ENCODE measurements around the gene PTPRT.
A peak's percentile ranks its signal among the peaks of the same experiment; 100 is the strongest.

Gene PTPRT

DNA sequence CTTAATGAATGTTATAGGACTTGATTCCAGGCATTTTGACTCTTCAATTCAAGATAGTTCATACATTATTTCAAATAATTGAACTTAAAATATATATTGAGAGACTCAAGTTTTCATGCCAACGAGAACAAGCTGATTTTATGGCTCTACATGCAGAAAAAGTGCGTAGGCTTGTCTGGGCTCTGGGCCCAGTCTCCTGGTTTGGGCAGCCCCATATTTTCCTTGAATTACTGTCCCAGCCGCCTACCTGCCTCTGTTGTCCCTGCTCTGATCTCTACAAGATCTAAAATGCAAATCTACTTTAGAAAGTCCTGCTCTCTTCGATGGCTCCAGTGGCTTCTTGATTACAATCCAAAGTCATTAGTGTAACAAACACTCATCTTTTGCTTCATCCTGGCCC is 1034.1 kb downstream of the PTPRT start:
- DNase-seq, result no peak

DNA sequence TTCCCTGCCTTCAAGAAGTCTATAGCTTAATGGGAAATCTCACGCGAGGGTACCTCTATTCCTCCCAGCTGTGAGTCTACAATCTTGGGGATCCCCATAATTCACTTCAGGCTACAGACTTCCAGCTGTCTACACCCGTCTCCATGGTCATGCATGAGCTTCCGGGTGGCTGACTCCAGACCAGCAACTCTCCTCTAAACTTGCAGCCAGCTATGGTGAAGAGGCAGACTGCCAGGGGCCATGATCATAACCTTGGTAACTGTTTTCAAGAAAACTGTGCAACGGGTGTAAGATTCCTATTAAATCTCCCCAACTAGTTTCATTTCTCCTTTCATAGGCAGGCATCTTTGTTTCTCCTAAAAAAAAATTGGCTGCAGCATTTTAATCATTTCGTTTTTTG is 1037.1 kb downstream of the PTPRT start:
- DNase-seq, result no peak

DNA sequence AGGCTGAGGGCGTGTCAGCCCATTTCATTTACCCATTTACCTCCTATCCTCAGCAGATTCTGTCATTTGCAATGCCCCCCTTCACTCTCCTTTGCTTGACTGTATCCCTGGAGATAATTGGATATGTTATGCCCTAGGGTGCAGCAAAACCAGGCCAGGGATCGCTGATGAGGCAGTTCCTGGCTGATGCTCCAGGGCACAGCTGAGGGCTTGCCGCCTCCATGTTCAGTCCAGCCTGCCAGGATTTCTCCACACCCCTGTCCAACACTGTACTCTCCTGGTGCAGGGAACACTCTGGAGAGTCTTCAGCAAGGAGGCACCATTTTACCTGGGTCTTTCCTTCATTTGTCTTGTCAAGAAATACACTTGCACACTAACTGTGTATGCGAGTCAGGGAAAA is 1039.5 kb downstream of the PTPRT start:
- no peak for DNase-seq

DNA sequence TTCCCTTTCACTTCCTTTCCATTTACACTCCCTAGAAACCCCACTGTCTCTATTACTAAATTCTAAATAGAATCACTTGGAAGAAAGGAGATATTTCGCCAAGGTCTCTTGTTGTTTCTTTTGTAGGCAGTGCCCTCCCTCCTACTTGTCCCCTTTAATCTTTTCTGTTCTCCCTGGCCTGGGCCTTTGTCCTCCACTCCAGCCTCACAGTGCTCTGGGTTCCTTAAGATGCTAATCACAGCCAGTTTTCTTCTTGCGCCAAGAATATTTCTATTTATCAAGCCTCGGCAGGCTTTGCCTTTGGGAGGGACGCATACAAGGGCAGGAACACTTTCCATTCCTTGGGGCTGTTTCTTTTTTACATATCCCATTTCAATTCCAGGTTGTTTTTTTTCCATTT is 1051.0 kb downstream of the PTPRT start:
- no peak for DNase-seq

DNA sequence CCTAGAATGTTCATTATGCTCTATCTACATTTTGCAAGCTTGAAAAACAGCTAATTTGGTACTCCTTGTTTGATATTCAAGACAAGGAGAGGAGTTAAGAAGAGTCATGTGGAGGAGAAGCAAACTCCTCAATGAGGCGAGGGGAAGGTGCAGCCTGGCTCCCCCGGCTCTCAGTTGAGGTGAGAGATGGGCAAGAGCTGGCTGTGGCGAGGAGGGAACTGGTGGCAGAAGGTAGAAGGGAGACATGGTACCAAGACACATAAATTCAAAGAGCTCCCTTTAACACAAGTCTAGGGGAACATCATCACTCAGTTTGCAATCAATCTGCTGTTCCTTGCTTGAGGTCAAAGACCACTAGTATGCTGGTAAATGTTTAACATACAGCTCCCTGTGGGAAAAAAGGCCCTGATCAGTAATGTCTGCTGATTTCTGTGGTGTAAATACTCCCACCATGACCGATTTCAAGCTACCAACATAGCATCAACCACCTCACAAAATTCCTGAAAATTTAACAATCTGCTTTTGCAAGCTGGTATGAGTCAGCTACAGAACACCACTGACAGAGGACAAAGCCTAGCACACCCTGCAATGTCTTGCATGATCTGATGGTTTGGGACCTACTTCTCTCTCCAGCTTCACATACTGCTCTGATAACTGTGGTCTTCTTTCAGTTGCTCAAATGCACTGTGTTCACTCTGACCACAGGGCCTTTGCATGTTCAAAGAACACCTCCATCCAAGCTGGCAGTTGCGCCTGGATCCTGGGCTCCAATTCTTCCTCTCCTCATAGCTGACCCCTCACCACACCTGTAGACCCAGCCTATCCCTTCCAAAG is 1055.2 kb downstream of the PTPRT start:
- DNase-seq, result no peak

DNA sequence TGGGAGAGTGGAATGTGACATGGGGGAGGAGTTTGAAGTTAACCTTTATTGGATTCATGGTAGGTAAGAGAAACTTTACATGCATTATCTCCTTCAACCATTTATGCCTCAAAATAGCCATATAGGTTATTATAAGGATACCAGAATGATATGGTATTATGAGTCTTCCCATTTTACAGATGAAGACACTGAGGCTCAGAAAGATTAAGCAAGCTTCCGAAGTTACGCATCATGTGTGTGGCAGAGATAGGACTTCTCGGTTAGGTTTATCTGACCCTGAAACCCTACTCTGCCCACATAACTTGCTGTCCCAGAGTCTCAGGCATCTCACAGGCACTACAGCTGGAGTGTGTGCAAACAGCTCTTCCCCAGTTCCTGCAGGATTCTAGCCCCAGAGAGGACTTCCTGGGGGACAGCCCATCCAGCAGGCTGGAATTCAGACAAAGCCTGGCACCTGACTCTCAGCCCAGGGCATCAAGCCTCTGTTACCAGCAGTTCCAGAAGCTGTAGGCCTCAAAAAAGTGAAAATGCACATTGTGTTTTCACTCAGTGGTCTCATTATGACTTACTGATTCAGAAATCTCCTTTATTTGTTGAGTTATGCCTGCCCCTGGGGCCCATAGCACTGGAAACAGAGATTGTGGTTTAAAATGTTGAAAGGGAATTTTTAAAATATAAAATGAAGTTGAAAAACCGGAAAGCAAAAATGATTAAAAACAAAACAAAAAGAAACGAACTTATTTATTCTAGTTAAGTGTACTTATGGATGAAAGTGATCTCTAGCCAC is 1058.7 kb downstream of the PTPRT start:
- no peak for DNase-seq

DNA sequence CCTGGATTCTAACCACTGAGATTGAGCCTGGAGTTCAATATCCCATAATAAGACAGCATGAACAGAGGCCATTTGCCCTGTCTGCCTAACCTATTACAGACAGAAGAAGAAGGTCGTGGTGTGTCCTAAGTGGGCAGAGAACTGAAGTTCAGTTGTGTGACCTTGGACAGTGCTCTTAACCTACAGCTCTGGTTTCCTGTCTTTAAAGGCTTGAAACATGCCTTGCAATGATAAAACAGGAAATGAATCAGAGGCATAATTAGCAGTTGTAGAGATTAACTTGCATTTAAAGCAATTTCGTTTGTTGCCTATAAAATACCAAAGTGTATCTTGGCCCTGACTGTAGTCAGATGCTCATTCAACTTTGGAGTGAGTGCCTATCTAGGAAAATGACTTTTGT is 1064.3 kb downstream of the PTPRT start:
- no peak for DNase-seq

DNA sequence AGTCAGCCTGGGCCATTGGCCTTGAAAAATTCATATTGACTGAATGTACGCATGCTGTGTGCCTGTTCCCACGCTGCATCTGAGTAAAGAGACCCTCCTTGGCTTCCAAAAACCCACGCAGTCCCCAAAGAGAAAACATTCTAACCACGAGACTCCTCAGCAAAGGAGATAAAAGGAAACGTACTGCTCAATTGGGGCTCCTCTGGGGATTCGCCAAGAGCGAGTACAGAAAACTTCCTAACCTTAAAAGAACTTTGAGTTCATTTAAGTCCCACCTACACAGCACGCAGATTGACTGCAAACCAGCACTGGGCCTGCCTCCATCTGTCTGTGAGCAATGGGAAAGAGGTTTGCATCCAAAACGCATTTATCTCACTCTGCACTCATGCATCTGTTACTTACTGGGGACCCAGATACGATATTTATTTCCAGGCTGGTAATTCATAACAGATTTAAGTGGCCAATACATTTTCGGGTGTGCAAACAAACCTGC is 1065.7 kb downstream of the PTPRT start:
- DNase-seq, result no peak

DNA sequence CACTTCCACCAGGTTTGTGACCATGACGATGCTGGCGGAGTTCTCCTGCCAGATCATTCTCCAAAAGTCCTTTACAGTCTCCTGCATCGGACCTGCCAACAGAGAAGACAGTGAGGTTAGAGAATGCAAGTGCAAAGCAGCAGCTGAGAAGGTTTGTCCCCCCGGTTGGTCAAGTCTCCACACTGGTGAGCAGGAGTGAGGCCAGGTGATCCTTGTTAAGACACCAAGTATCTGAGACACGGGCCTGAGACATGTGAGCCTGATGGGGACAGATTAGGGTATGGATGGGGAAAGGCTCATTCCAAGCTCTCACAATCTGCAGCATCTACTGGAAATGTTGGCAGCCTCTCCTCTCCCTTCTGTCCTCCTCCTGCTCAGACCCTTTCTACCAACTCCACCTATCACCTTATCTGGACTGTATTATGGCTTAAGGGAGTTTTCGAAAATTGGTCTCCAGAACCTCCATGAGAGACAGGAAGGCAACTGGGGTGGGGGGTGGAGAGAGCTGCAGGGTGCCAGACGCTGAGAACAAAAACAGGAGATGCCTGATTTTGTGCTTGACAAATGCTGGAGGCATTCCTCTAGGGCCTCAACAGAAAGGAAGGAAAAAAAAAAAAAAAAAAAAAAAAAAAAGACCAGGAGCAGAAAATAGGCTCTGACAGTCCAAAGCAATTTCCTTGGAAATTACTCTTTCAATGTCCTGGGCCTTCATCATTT is 1071.1 kb downstream of the PTPRT start:
- DNase-seq, result no peak

DNA sequence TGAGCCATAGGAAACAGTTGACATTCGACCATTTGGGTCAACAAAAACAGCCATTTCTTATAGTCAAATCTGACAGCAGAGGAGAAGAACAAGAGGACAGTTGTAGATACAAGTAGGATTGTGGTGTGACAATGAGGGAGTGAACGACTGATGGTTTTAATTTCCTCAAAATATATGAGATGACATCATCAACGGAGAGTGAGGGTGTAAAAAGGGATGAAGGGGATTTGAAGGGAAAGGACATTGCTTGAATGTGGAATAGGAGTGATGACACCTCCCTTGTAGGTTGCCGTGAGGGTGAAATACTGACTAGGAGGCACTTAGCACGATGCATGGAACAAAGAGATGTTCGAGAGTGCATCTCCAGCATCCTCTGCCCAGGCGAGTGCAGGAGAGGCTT is 1071.7 kb downstream of the PTPRT start:
- no peak for DNase-seq

DNA sequence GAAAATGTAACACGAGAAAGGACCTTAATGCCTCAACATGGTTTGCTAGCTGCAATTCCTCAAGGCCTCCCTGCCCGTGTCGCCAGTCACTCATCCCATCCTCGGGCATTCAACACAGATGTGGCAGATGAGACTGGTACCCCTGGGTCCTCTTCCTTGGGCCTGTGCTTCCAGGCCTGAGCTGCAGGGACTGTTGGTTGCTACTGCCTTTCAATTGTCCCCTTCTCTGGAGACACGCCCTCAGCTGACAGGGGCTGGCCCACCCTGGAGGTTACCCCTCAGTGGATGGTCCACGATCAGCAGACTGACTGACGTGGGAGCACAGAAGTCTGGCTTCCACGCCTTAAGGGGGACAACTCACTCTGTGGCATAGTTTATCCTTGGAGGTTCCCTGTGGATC is 1076.5 kb downstream of the PTPRT start:
- no peak for DNase-seq

DNA sequence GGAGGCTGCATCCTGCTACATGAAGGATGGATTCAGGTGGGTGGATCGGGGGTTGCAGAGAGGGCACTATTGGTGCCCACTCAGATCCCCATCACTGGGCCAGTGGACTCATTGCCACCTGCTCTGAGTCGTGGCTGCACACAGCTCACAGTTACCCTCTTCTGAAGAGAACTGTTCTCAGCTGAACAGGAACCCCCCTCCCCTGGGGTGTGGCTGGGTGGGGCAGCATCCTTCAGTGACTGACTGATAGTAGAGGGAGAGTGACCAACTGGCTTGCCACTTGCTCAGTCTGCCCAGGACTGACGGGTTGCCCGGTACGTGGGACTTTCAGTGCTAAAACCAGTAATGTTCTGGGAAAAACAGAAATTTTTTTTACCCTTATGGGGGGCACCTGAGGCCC is 1077.5 kb downstream of the PTPRT start:
- DNase-seq, result no peak

DNA sequence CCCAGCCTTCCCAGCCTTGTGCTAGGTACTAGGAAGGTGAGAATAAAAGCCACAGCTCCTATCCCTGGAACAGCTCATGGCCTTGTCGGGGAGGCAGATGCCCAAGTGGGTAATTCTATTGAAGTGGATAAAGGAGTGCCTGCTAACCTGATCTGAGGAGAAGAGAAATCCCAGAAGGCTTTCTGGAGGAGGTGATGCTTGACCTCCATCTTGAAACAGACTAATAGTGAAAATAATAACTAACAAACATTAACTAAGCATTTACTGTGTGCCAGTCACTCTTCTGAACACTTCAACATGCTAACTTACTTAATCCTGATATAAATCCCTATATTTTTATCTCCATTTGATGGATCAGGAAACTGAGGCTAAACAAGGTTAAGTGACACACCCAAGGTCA is 1078.4 kb downstream of the PTPRT start:
- DNase-seq, result no peak

DNA sequence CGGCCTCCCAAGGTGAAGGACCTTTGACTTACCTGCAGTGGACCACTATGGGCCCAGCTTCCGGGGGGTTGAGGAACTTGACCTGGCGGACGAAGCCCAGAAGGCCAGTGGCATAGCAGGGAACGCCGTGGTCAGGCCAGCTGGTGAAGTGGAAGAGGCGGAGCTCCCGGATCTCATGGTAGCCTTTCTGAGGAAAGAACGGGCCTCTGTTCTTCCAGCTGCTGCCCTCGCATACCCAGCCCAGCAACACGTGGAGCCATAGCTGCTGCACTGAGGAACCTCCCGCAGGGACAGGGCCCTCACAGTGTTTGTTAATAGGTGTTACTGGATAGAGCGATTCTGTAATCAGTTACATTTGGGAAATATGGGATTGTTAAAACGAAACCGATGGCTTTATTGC is 1079.4 kb downstream of the PTPRT start:
- DNase-seq, result no peak

DNA sequence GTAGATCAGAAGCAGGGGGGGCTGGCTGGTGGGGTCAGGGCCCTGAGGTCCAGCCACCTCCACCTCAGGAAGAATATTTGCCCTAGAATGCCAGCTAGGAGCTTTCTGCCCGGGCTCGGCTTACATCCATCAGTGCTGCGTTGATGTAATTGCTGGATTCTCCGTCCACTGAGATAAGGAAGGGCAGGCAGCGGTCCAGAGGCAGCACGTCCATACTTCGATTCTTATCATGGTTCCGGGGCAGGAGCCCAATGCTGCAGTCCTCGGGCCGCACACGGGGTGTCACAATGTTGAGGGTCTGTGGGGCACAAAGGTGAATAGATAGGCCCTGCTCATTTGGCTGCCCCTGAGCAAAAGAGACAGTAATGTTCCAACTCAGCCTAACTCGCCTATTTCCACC is 1087.7 kb downstream of the PTPRT start:
- no peak for DNase-seq

DNA sequence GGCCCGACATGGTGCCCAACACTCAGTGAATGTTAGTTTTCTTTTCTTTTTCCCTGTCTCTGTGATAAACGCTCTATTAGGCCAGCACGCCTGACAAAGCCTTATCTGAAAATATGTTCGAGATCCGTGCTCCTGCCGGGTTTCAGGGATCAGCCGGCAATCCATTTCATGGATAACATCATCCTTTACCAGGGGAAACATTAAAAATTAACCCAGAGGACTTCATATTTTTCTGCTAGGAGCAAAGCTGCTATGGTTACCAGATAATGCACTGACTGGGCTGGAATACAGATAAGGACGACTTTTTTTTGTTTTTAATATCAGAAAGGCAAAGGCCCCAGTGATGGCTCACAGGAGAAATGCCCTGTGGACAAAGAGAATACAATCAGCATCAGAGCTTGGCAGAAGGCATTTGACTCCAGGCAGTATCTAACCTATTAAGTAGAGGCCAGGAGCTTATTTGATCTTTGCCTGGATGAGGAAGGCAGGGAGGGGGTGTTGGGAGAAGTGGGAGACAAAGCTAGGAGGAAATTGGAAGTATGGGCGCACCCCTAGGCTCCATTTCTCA is 1089.5 kb downstream of the PTPRT start:
- DNase-seq, result no peak

DNA sequence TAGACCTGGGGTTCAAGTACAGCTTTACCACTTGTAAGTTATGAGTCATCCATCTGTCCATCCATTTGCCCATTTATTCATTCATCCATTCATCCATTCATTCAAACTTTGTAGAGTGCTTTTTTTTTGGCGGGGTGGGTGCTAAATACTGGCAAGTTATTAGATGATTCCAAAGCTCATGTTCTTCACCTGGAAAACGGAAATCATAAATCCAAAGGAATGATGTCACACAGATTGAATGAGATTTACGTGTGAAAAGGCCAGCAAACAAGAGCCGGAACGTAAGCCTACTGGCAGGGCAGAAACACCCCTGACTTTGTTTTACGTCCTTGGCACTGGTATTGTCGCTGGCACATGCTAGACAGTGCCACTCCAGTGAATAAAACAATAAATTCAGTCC is 1090.6 kb downstream of the PTPRT start:
- DNase-seq, result no peak

DNA sequence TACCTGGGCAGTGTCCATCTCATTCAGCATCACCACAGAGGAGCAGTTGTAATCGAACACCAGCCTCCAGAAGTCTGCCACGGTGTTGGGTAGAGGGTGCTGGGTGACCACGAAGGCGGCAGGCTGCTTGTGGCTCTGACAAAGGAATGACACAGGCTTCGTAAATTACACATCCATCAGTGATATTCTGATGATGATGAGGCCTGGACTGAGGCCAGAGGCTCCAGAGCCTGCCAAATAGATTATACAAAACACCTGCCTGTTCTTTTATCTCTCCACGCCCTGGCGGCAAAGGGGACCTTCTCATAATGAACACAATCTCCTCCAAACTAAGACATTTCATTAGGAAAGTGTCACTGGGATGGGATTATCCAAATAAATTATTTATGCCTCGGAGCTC is 1091.3 kb downstream of the PTPRT start:
- DNase-seq, result peak; percentile 82

DNA sequence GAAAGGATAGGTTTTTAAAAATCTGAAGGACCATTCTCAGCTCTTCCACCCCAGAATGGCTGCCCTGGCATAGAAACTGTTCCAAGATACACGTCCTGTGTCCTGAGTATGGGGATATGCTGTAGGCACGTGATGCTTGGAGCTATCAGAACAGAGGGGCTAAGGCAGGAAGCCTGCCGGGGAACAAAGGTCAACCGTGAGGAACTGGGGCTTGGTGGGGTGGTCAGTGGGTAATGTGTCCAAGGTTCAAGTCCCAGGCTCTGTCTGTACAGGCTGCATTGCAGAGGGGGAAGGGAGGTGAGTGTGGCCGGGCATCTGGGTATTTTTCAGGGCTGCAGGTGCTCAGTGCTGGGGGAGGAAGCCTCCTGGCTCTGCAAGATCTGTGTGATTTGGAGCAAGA is 1092.0 kb downstream of the PTPRT start:
- no peak for DNase-seq

DNA sequence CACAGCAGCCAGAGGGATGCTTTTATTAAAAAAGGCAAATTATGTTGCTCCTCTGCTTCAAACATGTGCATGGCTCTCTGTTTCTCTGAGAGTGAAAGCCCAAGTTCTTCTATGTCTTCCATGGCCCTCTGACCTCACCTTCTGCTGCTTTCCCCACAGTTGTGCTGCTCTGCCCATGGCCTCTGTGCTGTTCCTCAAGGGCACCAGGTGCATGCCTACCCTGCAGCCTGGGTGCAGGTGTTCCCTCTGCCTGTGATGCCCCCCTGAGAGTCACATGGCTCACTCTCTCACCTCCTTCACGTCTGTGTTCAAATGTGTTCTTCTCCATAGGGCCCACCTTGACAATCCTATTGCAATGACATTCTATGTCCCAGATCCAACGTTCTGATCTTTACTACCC is 1094.5 kb downstream of the PTPRT start:
- DNase-seq, result peak; percentile 52

DNA sequence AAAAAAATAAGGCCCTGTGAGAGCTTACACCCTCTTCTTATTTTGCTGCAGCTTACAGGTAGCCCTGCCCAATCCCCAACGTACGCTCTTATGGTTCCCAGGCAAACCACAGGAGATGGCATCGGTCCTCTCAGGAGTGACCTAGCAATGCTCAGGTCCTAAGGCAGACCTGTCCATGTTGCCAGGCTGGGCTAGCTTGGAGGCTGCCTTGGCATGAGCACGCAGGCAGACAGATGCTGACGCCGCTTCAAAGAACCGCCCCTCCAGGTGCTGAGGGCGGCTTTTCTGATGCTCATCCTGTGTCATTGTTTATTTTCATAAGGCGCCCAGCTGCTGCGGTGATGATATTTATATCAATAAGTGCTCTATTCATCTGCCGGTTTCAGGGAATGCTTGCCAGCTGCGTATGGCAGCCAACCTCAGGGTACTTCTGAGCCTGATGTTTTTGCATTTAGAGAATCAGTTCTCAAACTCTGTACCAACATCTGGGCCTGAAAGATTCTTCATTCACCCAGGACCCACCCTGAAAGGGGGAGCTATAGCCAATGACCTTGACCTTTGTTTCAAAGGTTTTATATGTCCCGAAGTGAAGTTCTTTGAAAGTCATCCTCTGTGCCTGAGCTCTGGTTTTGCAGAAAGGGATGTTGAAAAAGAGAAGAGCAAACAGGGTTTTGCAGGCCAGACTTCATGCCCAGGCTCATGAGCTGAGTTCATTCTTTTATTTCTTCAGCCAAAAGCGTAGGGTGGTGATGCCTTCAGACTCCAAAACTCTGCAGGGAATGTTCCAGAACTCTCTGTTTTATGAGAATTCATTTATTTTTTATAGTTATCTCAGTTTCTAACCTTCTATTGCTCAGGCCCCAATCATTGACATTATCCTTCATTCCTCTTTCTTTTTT is 1095.9 kb downstream of the PTPRT start:
- DNase-seq, result peak; percentile 95

DNA sequence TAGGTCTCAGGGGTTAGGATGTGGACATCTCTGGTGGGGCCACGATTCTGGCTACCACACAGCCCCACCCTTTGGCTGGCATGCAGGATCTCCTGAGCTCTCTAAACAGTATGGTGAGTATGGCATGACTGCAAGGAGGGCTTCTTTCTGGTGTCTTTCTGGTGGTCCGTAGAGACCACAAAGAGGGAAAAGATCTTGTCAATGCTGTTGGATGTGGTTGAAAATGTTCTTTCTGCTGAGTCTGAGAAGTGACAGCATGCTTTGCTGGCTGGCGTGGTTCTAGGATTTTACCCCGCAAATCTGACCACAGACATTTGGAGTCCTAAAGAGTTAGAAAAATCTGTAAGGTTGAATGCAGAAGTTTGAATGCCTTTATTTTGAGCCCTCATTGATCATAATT is 1096.7 kb downstream of the PTPRT start:
- no peak for DNase-seq
